SU-DHL-6 (cell line): ENCODE measurements around the gene ADCY10.

ENCODE experiments used
- H2AFZ ChIP-seq: fragments of 200-600 bp; sonication (generic); 2 replicates; pipeline ENCODE4 v1.6.1; 2014; ENCODE audit warnings: low read depth, mild to moderate bottlenecking, moderate library complexity, mixed read lengths, antibody characterized with exemption, low read length; ENCODE audit not compliant: severe bottlenecking
- H3F3A ChIP-seq: fragments of 200-600 bp; shearing (Covaris generic); 2 replicates; pipeline ENCODE4 v1.6.0; 2016; ENCODE audit warnings: antibody characterized with exemption, mild to moderate bottlenecking; ENCODE audit not compliant: insufficient read depth
- H3K27ac ChIP-seq: fragments of 200-600 bp; sonication (generic); 2 replicates; pipeline ENCODE4 v1.5.1; 2016; ENCODE audit warnings: low read depth, mild to moderate bottlenecking, low read length, moderate library complexity, mixed read lengths
- H3K27me3 ChIP-seq: fragments of 200-600 bp; sonication (generic), shearing (Covaris generic); 2 replicates; pipeline ENCODE4 v1.6.0; 2014; ENCODE audit warnings: mild to moderate bottlenecking, low read length
- H3K36me3 ChIP-seq: fragments of 200-600 bp; sonication (generic); 2 replicates; pipeline ENCODE4 v1.6.1; 2014; ENCODE audit warnings: mild to moderate bottlenecking, low read length, mixed read lengths
- H3K4me2 ChIP-seq: fragments of 300-600, 200-600 bp; shearing (Covaris generic), sonication (generic); 2 replicates; pipeline ENCODE4 v1.6.0; 2014; ENCODE audit warnings: low read length, low read depth, mild to moderate bottlenecking; ENCODE audit not compliant: poor library complexity, severe bottlenecking
- H3K4me3 ChIP-seq: fragments of 200-600 bp; sonication (generic); 2 replicates; pipeline ENCODE4 v1.5.1; 2014; ENCODE audit warnings: antibody characterized with exemption, low read length, mild to moderate bottlenecking, mixed read lengths; ENCODE audit not compliant: insufficient read depth, poor library complexity, severe bottlenecking
- H3K79me2 ChIP-seq: fragments of 200-600 bp; sonication (generic); 2 replicates; pipeline ENCODE4 v1.6.1; 2014; ENCODE audit warnings: mild to moderate bottlenecking, low read length, moderate library complexity; ENCODE audit not compliant: insufficient read depth
- H3K9ac ChIP-seq: fragments of 200-600 bp; sonication (generic); 2 replicates; pipeline ENCODE4 v1.7.0; 2014; ENCODE audit warnings: mild to moderate bottlenecking, low read length
- H3K9me2 ChIP-seq: fragments of 200-600 bp; sonication (generic); replicated peaks from 2 replicates; pipeline ENCODE4 v1.6.1; 2014; ENCODE audit warnings: low read length; ENCODE audit not compliant: insufficient read depth
- H3K9me3 ChIP-seq: fragments of 200-600 bp; sonication (generic); 2 replicates; pipeline ENCODE4 v1.6.1; 2014; ENCODE audit warnings: low read length, mixed read lengths; ENCODE audit not compliant: insufficient read depth
- H4K20me1 ChIP-seq: fragments of 200-600 bp; sonication (generic); 2 replicates; pipeline ENCODE4 v1.6.1; 2014; ENCODE audit warnings: low read depth, mild to moderate bottlenecking, antibody characterized with exemption, low read length, moderate library complexity, mixed read lengths
- CTCF ChIP-seq: fragments of 200-600 bp; sonication (generic); IDR thresholded peaks from one replicate; pipeline ENCODE4 v1.5.1; 2017; ENCODE audit warnings: antibody characterized with exemption, mild to moderate bottlenecking, low read length, moderate library complexity; ENCODE audit not compliant: insufficient read depth, poor library complexity, severe bottlenecking
- EZH2phosphoT487 ChIP-seq: fragments of 200-600 bp; sonication (generic), shearing (Covaris generic); conservative IDR thresholded peaks from 2 replicates; pipeline ENCODE4 v1.6.1; 2018; ENCODE audit warnings: mild to moderate bottlenecking, antibody characterized with exemption, low read length, moderate library complexity, mixed read lengths

The ADCY10 gene

GRCh38 chr1:167776616-167777268 lies 137.2 kb downstream of the ADCY10 start:
- no peak overlapping the region for H3K27ac ChIP-seq
- no peak overlapping the region for H3K4me3 ChIP-seq
- no peak overlapping the region for H3K9ac ChIP-seq
- H4K20me1 ChIP-seq: no peaks in the 10 kb centered on the region
- H3K9me2 ChIP-seq: no peaks in the 10 kb centered on the region
- H3K79me2 ChIP-seq: no peaks in the 10 kb centered on the region
- no peaks in the 10 kb centered on the region for H3K9me3 ChIP-seq
- H3K36me3 ChIP-seq: no peaks in the 10 kb centered on the region
- no peak overlapping the region for H2AFZ ChIP-seq
- H3F3A ChIP-seq: no peaks in the 10 kb centered on the region
- no peak for TF ChIP-seq CTCF
- no peak for TF ChIP-seq EZH2phosphoT487
- no peak overlapping the region for H3K4me2 ChIP-seq
- no peaks in the 10 kb centered on the region for H3K27me3 ChIP-seq

- no peaks in the 10 kb centered on the region for H3K36me3 ChIP-seq
- no peak overlapping the region for H3K4me2 ChIP-seq
- no peak overlapping the region for H2AFZ ChIP-seq
- TF ChIP-seq EZH2phosphoT487 (no peak), CTCF (no peak)
- no peaks in the 10 kb centered on the region for H3F3A ChIP-seq
- H3K79me2 ChIP-seq: no peaks in the 10 kb centered on the region
- H3K4me3 ChIP-seq: no peak overlapping the region
- H3K27me3 ChIP-seq: no peaks in the 10 kb centered on the region
- H4K20me1 ChIP-seq: no peaks in the 10 kb centered on the region
- no peaks in the 10 kb centered on the region for H3K9me2 ChIP-seq
- no peak overlapping the region for H3K27ac ChIP-seq
- no peak overlapping the region for H3K9ac ChIP-seq
- H3K9me3 ChIP-seq: no peaks in the 10 kb centered on the region
These were observed 137.8 kb downstream of the ADCY10 start for GRCh38 chr1:167776151-167776550.

- Histone ChIP-seq H3F3A (no peaks in the 10 kb centered on the region), H2AFZ (no peak overlapping the region), H3K9ac (no peak overlapping the region), H3K27ac (no peak overlapping the region), H3K9me2 (no peaks in the 10 kb centered on the region), H3K4me2 (no peak overlapping the region), H3K79me2 (no peaks in the 10 kb centered on the region), H4K20me1 (no peaks in the 10 kb centered on the region), H3K4me3 (no peak overlapping the region), H3K9me3 (no peaks in the 10 kb centered on the region), H3K36me3 (no peaks in the 10 kb centered on the region), H3K27me3 (no peaks in the 10 kb centered on the region)
- TF ChIP-seq CTCF: no peak
- TF ChIP-seq EZH2phosphoT487: no peak
These were observed 138.8 kb downstream of the ADCY10 start for GRCh38 chr1:167775178-167775577.
